Hepatocyte (in vitro differentiated cells): Measurements from ENCODE around the gene CTPS2.

Source experiments
- EZH2 ChIP-seq: fragments of 200-600 bp; sonication (generic); IDR thresholded peaks from 2 replicates; pipeline ENCODE4 v1.6.1; 2016; ENCODE audit warnings: antibody characterized with exemption, mild to moderate bottlenecking, borderline replicate concordance
- EZH2phosphoT487 ChIP-seq: fragments of 200-600 bp; sonication (generic); IDR thresholded peaks from one replicate; pipeline ENCODE4 v1.6.1; 2018; ENCODE audit warnings: antibody characterized with exemption, mild to moderate bottlenecking, low read depth, moderate library complexity; ENCODE audit not compliant: unreplicated experiment, severe bottlenecking
- TF ChIP-seq, protein P1 (sequence below): fragments of 200-600 bp; sonication (generic); IDR thresholded peaks from 2 replicates; pipeline ENCODE4 v1.5.1; 2016; ENCODE audit warnings: antibody characterized with exemption, mild to moderate bottlenecking; ENCODE audit not compliant: poor library complexity

DNA sequence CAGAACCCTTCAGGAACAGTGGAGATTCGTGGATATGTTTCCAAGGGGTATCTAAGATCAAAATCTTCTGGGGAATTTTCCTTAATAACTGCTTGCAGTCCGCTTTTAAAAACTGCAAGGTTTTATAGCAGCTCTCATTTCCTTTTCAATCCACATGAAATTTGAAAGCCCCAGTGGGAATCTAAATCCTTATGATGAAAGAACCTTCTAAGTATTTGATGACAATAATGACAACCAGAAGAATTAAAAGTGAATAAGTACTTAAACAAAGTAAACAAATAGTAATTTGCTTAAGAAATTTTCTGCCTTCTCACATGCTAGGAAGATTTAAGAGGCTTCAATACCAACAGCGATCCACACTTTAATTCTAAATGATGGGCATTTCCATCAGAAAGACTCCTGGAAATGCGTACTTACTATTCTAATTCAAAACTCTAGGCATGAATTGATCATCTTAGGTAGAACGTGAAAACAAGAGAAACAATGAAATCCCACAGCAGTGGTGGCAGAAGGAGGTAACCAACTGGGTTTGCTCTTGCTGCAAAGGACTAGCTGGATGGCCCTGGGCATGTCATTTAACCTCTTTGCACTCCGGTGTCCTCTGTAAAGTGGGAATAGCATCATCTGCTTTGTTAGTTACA, 100.1 kb downstream of the CTPS2 start:
- TF ChIP-seq, protein P1, sequence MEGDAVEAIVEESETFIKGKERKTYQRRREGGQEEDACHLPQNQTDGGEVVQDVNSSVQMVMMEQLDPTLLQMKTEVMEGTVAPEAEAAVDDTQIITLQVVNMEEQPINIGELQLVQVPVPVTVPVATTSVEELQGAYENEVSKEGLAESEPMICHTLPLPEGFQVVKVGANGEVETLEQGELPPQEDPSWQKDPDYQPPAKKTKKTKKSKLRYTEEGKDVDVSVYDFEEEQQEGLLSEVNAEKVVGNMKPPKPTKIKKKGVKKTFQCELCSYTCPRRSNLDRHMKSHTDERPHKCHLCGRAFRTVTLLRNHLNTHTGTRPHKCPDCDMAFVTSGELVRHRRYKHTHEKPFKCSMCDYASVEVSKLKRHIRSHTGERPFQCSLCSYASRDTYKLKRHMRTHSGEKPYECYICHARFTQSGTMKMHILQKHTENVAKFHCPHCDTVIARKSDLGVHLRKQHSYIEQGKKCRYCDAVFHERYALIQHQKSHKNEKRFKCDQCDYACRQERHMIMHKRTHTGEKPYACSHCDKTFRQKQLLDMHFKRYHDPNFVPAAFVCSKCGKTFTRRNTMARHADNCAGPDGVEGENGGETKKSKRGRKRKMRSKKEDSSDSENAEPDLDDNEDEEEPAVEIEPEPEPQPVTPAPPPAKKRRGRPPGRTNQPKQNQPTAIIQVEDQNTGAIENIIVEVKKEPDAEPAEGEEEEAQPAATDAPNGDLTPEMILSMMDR: no peak
- TF ChIP-seq EZH2phosphoT487 (no peak), EZH2 (no peak)
